ENCODE measurements around the gene PXDN. TPM values are rescaled to one million over a fixed set of nuclear protein-coding genes. Genes with fewer than 3 reads are reported as not detected.

The PXDN gene
- total RNA-seq, 2 experiments from 2014 or later: 2.0 to 3.1 TPM

GRCh38 chr2:1660656-1661640 lies 83.4 kb downstream of the PXDN start:
- CTCF ChIA-PET: no interaction called here
- no peaks in the 10 kb centered on the region for H3K4me1 Mint-ChIP-seq
- no peaks in the 10 kb centered on the region for H3K9me3 Mint-ChIP-seq (ENCODE audit: low read depth)
- ATAC-seq (no peak), DNase-seq (no peak)
- no peaks in the 10 kb centered on the region for H3K27me3 Mint-ChIP-seq
- no peaks in the 10 kb centered on the region for H3K36me3 Mint-ChIP-seq
- no peak overlapping the region for H3K4me3 Mint-ChIP-seq
- H3K27ac Mint-ChIP-seq: no peak overlapping the region

- CTCF ChIA-PET: no interaction called here
These were observed 84.3 kb downstream of the PXDN start for GRCh38 chr2:1659951-1660565.

GRCh38 chr2:1658394-1659151 lies 85.7 kb downstream of the PXDN start:
- Mint-ChIP-seq H3K4me1 (no peaks in the 10 kb centered on the region), H3K4me3 (no peak overlapping the region), H3K9me3 (ENCODE audit: low read depth) (no peaks in the 10 kb centered on the region), H3K27ac (no peak overlapping the region), H3K27me3 (no peaks in the 10 kb centered on the region), H3K36me3 (no peaks in the 10 kb centered on the region)
- DNase-seq (no peak), ATAC-seq (no peak)
- CTCF ChIA-PET: no interaction called here

More at GRCh38 chr2:1659951-1660565, 84.3 kb downstream of the PXDN start:
- ATAC-seq: no peak
- H3K4me1 Mint-ChIP-seq: no peaks in the 10 kb centered on the region
- H3K4me3 Mint-ChIP-seq: no peak overlapping the region
- DNase-seq: no peak
- H3K27me3 Mint-ChIP-seq: no peaks in the 10 kb centered on the region
- no peak overlapping the region for H3K27ac Mint-ChIP-seq
- no peaks in the 10 kb centered on the region for H3K36me3 Mint-ChIP-seq
- no peaks in the 10 kb centered on the region for H3K9me3 Mint-ChIP-seq (ENCODE audit: low read depth)

GRCh38 chr2:1656961-1657841 lies 87.1 kb downstream of the PXDN start:
- DNase-seq (no peak), ATAC-seq (no peak)
- Mint-ChIP-seq H3K4me1 (no peaks in the 10 kb centered on the region), H3K4me3 (no peak overlapping the region), H3K27ac (no peak overlapping the region), H3K9me3 (ENCODE audit: low read depth) (no peaks in the 10 kb centered on the region), H3K36me3 (no peaks in the 10 kb centered on the region), H3K27me3 (no peaks in the 10 kb centered on the region)
- CTCF ChIA-PET: no interaction called here

- no peaks in the 10 kb centered on the region for H3K9me3 Mint-ChIP-seq (ENCODE audit: low read depth)
- no peaks in the 10 kb centered on the region for H3K27me3 Mint-ChIP-seq
- H3K27ac Mint-ChIP-seq: no peak overlapping the region
- ATAC-seq (no peak), DNase-seq (no peak)
- CTCF ChIA-PET: no interaction called here
- H3K4me3 Mint-ChIP-seq: no peak overlapping the region
- no peaks in the 10 kb centered on the region for H3K4me1 Mint-ChIP-seq
- no peaks in the 10 kb centered on the region for H3K36me3 Mint-ChIP-seq
These were observed 87.9 kb downstream of the PXDN start for GRCh38 chr2:1656326-1656960.

GRCh38 chr2:1655461-1655860 lies 88.9 kb downstream of the PXDN start:
- Mint-ChIP-seq H3K36me3 (no peaks in the 10 kb centered on the region), H3K4me3 (no peak overlapping the region), H3K27me3 (no peaks in the 10 kb centered on the region), H3K4me1 (no peaks in the 10 kb centered on the region), H3K27ac (no peak overlapping the region), H3K9me3 (ENCODE audit: low read depth) (no peaks in the 10 kb centered on the region)
- CTCF ChIA-PET: no interaction called here
- DNase-seq (no peak), ATAC-seq (no peak)

GRCh38 chr2:1654696-1655374 lies 89.5 kb downstream of the PXDN start:
- no peak for DNase-seq
- Mint-ChIP-seq H3K36me3 (no peaks in the 10 kb centered on the region), H3K4me3 (no peak overlapping the region), H3K9me3 (ENCODE audit: low read depth) (no peaks in the 10 kb centered on the region), H3K4me1 (no peaks in the 10 kb centered on the region), H3K27ac (no peak overlapping the region), H3K27me3 (no peaks in the 10 kb centered on the region)
- no peak for ATAC-seq
- CTCF ChIA-PET: no interaction called here

- H3K9me3 Mint-ChIP-seq (ENCODE audit: low read depth): no peaks in the 10 kb centered on the region
- no peak overlapping the region for H3K4me3 Mint-ChIP-seq
- H3K27ac Mint-ChIP-seq: no peak overlapping the region
- H3K4me1 Mint-ChIP-seq: no peaks in the 10 kb centered on the region
- no peaks in the 10 kb centered on the region for H3K27me3 Mint-ChIP-seq
- DNase-seq (no peak), ATAC-seq (no peak)
- no peaks in the 10 kb centered on the region for H3K36me3 Mint-ChIP-seq
- CTCF ChIA-PET: no interaction called here
These were observed 90.2 kb downstream of the PXDN start for GRCh38 chr2:1653956-1654695.

- Mint-ChIP-seq H3K36me3 (no peaks in the 10 kb centered on the region), H3K27ac (no peak overlapping the region), H3K4me3 (no peak overlapping the region), H3K4me1 (no peaks in the 10 kb centered on the region), H3K9me3 (ENCODE audit: low read depth) (no peaks in the 10 kb centered on the region), H3K27me3 (no peaks in the 10 kb centered on the region)
- ATAC-seq (no peak), DNase-seq (no peak)
- CTCF ChIA-PET: no interaction called here
These were observed 92.1 kb downstream of the PXDN start for GRCh38 chr2:1652034-1652790.

- H3K4me3 Mint-ChIP-seq: no peak overlapping the region
- CTCF ChIA-PET: no interaction called here
- H3K4me1 Mint-ChIP-seq: no peaks in the 10 kb centered on the region
- H3K36me3 Mint-ChIP-seq: no peaks in the 10 kb centered on the region
- H3K27ac Mint-ChIP-seq: no peak overlapping the region
- ATAC-seq (no peak), DNase-seq (no peak)
- no peaks in the 10 kb centered on the region for H3K27me3 Mint-ChIP-seq
- no peaks in the 10 kb centered on the region for H3K9me3 Mint-ChIP-seq (ENCODE audit: low read depth)
These were observed 92.9 kb downstream of the PXDN start for GRCh38 chr2:1651121-1652033.
